Upper lobe of left lung (tissue), 4 donors: ENCODE data around the gene IFITM5.

ENCODE experiments used
- POLR2A ChIP-seq, 4 donors: fragments of 450-650 bp; IDR thresholded peaks; one replicate each; pipeline ENCODE4 v1.5.1; 2016 to 2017; ENCODE audit warnings: antibody characterized with exemption in 4 of 4, mild to moderate bottlenecking in 2 of 4
- TF ChIP-seq, protein P1 (sequence below), 6 experiments: fragments of 450-650 bp in 4 of 6; fragments of 200-600 bp in 2 of 6; sonication (generic) in 2 of 6; IDR thresholded peaks; one replicate each; pipeline ENCODE4 v1.5.1; 2016 to 2019; ENCODE audit warnings: antibody characterized with exemption in 6 of 6

DNA sequence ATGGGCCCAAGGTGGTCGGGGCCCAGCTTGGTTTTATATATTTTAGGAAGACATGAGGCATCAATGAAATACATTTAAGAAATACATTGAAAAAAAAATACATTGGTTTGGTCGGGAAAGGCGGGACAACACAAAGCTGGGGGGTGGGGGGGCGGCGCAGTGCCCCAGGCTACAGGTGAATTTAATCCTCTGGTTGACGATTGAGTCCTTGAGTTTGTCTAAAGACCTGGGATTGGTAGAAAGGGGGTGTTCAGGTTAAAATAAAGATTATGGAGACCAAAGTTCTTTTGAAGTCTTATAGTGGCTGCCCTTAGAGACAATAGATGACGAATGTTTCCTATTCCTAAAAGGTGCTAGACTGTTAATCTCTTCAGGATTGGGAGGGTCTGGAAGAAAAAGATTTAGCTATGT is 17.6 kb upstream of the IFITM5 start:
- TF ChIP-seq, protein P1, sequence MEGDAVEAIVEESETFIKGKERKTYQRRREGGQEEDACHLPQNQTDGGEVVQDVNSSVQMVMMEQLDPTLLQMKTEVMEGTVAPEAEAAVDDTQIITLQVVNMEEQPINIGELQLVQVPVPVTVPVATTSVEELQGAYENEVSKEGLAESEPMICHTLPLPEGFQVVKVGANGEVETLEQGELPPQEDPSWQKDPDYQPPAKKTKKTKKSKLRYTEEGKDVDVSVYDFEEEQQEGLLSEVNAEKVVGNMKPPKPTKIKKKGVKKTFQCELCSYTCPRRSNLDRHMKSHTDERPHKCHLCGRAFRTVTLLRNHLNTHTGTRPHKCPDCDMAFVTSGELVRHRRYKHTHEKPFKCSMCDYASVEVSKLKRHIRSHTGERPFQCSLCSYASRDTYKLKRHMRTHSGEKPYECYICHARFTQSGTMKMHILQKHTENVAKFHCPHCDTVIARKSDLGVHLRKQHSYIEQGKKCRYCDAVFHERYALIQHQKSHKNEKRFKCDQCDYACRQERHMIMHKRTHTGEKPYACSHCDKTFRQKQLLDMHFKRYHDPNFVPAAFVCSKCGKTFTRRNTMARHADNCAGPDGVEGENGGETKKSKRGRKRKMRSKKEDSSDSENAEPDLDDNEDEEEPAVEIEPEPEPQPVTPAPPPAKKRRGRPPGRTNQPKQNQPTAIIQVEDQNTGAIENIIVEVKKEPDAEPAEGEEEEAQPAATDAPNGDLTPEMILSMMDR (IDR thresholded peaks at IDR 0.05): no peak
- no peak for TF ChIP-seq POLR2A (IDR thresholded peaks at IDR 0.05)
